H9 (cell line): ENCODE measurements around the gene EDN1. TPM values are rescaled to one million over a fixed set of nuclear protein-coding genes. Genes with fewer than 3 reads are reported as not detected.

ENCODE experiments used
- DNase-seq: peaks from one replicate; pipeline ENCODE4 v3.0.0-alpha.2; 2017
- H2AFZ ChIP-seq: one replicate; pipeline ENCODE4 v1.6.1; 2013; ENCODE audit warnings: mild to moderate bottlenecking, low read length, control low read depth, moderate library complexity
- H2AK5ac ChIP-seq: 2 replicates; pipeline ENCODE4 v1.6.1; 2013; ENCODE audit warnings: low read length, control low read depth, mixed read lengths; ENCODE audit not compliant: insufficient read length
- H2BK120ac ChIP-seq: one replicate; pipeline ENCODE4 v1.6.1; 2013; ENCODE audit warnings: low read depth, mild to moderate bottlenecking, low read length, control low read depth, inconsistent platforms; ENCODE audit not compliant: poor library complexity, severe bottlenecking
- H2BK12ac ChIP-seq: 2 replicates; pipeline ENCODE4 v1.6.1; 2013; ENCODE audit warnings: low read length, control low read depth, mixed read lengths, low read depth; ENCODE audit not compliant: insufficient read length
- H2BK15ac ChIP-seq: 2 replicates; pipeline ENCODE4 v1.6.1; 2013; ENCODE audit warnings: low read depth, low read length, control low read depth
- H2BK20ac ChIP-seq: one replicate; pipeline ENCODE4 v1.6.1; 2013; ENCODE audit warnings: low read depth, mild to moderate bottlenecking, low read length, control low read depth, inconsistent platforms; ENCODE audit not compliant: poor library complexity, severe bottlenecking
- H2BK5ac ChIP-seq: 2 replicates; pipeline ENCODE4 v1.6.1; 2013; ENCODE audit warnings: low read length, control low read depth, mixed read lengths; ENCODE audit not compliant: insufficient read length
- H3K14ac ChIP-seq: 2 replicates; pipeline ENCODE4 v1.6.1; 2013; ENCODE audit warnings: low read length, control low read depth; ENCODE audit not compliant: insufficient read depth
- H3K18ac ChIP-seq: 2 replicates; pipeline ENCODE4 v1.6.1; 2013; ENCODE audit warnings: low read depth, mild to moderate bottlenecking, mixed read lengths, low read length, control low read depth; ENCODE audit not compliant: insufficient read length
- H3K23ac ChIP-seq: 2 replicates; pipeline ENCODE4 v1.6.1; 2013; ENCODE audit warnings: low read length, control low read depth, mixed read lengths, low read depth; ENCODE audit not compliant: insufficient read length
- H3K23me2 ChIP-seq: 2 replicates; pipeline ENCODE4 v1.6.1; 2013; ENCODE audit warnings: low read depth, mild to moderate bottlenecking, mixed read lengths, low read length, control low read depth; ENCODE audit not compliant: insufficient read length, poor library complexity, severe bottlenecking
- H3K27ac ChIP-seq: 2 replicates; pipeline ENCODE4 v1.5.1; 2013; ENCODE audit warnings: low read length, control low read depth, mixed read lengths, low read depth; ENCODE audit not compliant: insufficient read length
- H3K27me3 ChIP-seq: 2 replicates; pipeline ENCODE4 v1.6.1; 2013; ENCODE audit warnings: low read length, control low read depth, inconsistent platforms; ENCODE audit not compliant: insufficient read depth
- H3K4ac ChIP-seq: 2 replicates; pipeline ENCODE4 v1.6.1; 2013; ENCODE audit warnings: low read depth, mild to moderate bottlenecking, control low read depth, inconsistent platforms, low read length, moderate library complexity
- H3K4me1 ChIP-seq: 2 replicates; pipeline ENCODE4 v1.6.1; 2013; ENCODE audit warnings: low read length, control low read depth, inconsistent platforms; ENCODE audit not compliant: insufficient read depth
- H3K4me2 ChIP-seq: 2 replicates; pipeline ENCODE4 v1.6.1; 2013; ENCODE audit warnings: low read length, control low read depth, mixed read lengths; ENCODE audit not compliant: insufficient read length, insufficient read depth
- H3K56ac ChIP-seq: 2 replicates; pipeline ENCODE4 v1.6.1; 2013; ENCODE audit warnings: low read depth, mild to moderate bottlenecking, mixed read lengths, low read length, control low read depth; ENCODE audit not compliant: insufficient read length
- H3K79me1 ChIP-seq: 2 replicates; pipeline ENCODE4 v1.6.1; 2013; ENCODE audit warnings: low read depth, mild to moderate bottlenecking, moderate library complexity, low read length, control low read depth, inconsistent platforms; ENCODE audit not compliant: insufficient read depth, poor library complexity, severe bottlenecking
- H3K79me2 ChIP-seq: 2 replicates; pipeline ENCODE4 v1.6.1; 2013; ENCODE audit warnings: low read length, control low read depth, inconsistent platforms; ENCODE audit not compliant: insufficient read depth
- H3K9ac ChIP-seq: 2 replicates; pipeline ENCODE4 v1.6.1; 2013; ENCODE audit warnings: low read length, control low read depth, mixed read lengths; ENCODE audit not compliant: insufficient read length; ENCODE audit errors: extremely low read depth
- H3K9me3 ChIP-seq: one replicate; pipeline ENCODE4 v1.6.1; 2013; ENCODE audit warnings: low read depth, low read length, inconsistent platforms; ENCODE audit not compliant: control insufficient read depth
- H3T11ph ChIP-seq: one replicate; pipeline ENCODE4 v1.6.1; 2013; ENCODE audit warnings: mild to moderate bottlenecking, low read length, control low read depth, inconsistent platforms
- H4K20me1 ChIP-seq: one replicate; pipeline ENCODE4 v1.6.1; 2013; ENCODE audit not compliant: control insufficient read depth, insufficient read length, insufficient read depth
- H4K5ac ChIP-seq: 2 replicates; pipeline ENCODE4 v1.6.1; 2013; ENCODE audit warnings: low read depth, mild to moderate bottlenecking, mixed read lengths, low read length, control low read depth; ENCODE audit not compliant: insufficient read length
- H4K8ac ChIP-seq: replicated peaks from 2 replicates; pipeline ENCODE4 v1.6.1; 2013; ENCODE audit warnings: low read length, control low read depth, mixed read lengths, low read depth; ENCODE audit not compliant: insufficient read length
- H4K91ac ChIP-seq: 2 replicates; pipeline ENCODE4 v1.6.1; 2013; ENCODE audit warnings: low read depth, mild to moderate bottlenecking, moderate library complexity, mixed read lengths, low read length, control low read depth; ENCODE audit not compliant: insufficient read length
- H3K27ac Mint-ChIP-seq, 3 experiments: 2 replicates in 2 of 3; 3 replicates in 1 of 3; pipeline ENCODE4 v1.8.0; 2020 to 2021; ENCODE audit warnings: mixed read lengths in 3 of 3, mild to moderate bottlenecking in 1 of 3, moderate library complexity in 1 of 3
- H3K27me3 Mint-ChIP-seq: 2 replicates; pipeline ENCODE4 v1.8.0; 2021; ENCODE audit warnings: low read depth, mild to moderate bottlenecking, moderate library complexity, mixed read lengths
- H3K36me3 Mint-ChIP-seq, 3 experiments: 2 replicates in 2 of 3; 3 replicates in 1 of 3; pipeline ENCODE4 v1.8.0; 2020 to 2021; ENCODE audit warnings: low read depth in 3 of 3, mixed read lengths in 3 of 3; ENCODE audit not compliant: insufficient read depth in 1 of 3
- H3K4me1 Mint-ChIP-seq, 2 experiments: 2 replicates each; pipeline ENCODE4 v1.8.0; 2020; ENCODE audit warnings: mixed read lengths in 2 of 2
- H3K4me3 Mint-ChIP-seq, 2 experiments: 2 replicates in 1 of 2; 3 replicates in 1 of 2; pipeline ENCODE4 v1.8.0; 2020 to 2021; ENCODE audit warnings: mild to moderate bottlenecking in 2 of 2, mixed read lengths in 2 of 2, moderate library complexity in 1 of 2
- H3K9me3 Mint-ChIP-seq, 2 experiments: 2 replicates in 1 of 2; 3 replicates in 1 of 2; pipeline ENCODE4 v1.8.0; 2020; ENCODE audit warnings: mild to moderate bottlenecking in 2 of 2, mixed read lengths in 2 of 2, moderate library complexity in 1 of 2
- CTCF ChIP-seq: fragments of 200-600 bp; sonication (generic); conservative IDR thresholded peaks from 3 replicates; pipeline ENCODE4 v1.8.0; 2021; ENCODE audit warnings: antibody characterized with exemption, mild to moderate bottlenecking
- WGBS: extraction: QIAGEN DNeasy Blood & Tissue Kit; methylation state at CpG from one replicate; pipeline ENCODE4 v1.1.7; 2013; ENCODE audit warnings: missing lambda C conversion rate, low lambda C conversion rate, mixed read lengths; ENCODE audit not compliant: insufficient read length; ENCODE audit errors: extremely low coverage; 5-methylcytosine and 5-hydroxymethylcytosine counted together
- total RNA-seq: library from RNA; stranded (reverse); gene quantifications from 2 replicates; pipeline ENCODE4 v1.2.1, GENCODE V29; 2021

EDN1 gene
- total RNA-seq, 1 experiment from 2014 or later, result 2.1 TPM

GRCh38 chr6:12246900-12247299 is 43.3 kb upstream of the EDN1 start:
- H3K27me3 ChIP-seq, result no peaks in the 10 kb centered on the region
- H3K27ac ChIP-seq, result no peak overlapping the region
- no peak overlapping the region for H4K5ac ChIP-seq
- H3K23me2 ChIP-seq, result no peaks in the 10 kb centered on the region
- no peak overlapping the region for H2BK120ac ChIP-seq
- H3K79me1 ChIP-seq, result no peaks in the 10 kb centered on the region
- H4K20me1 ChIP-seq, result no peaks in the 10 kb centered on the region
- H3K4me2 ChIP-seq, result no peak overlapping the region
- H3K4ac ChIP-seq, result no peak overlapping the region
- no peak overlapping the region for H3K56ac ChIP-seq
- no peak for DNase-seq
- peaks cover 2% of the 10 kb centered on the region; the same call in 1 of the 2 replicates for H3K4me1 ChIP-seq
- no peak overlapping the region for H3K23ac ChIP-seq
- Mint-ChIP-seq H3K27me3 (no peaks in the 10 kb centered on the region; the same call in none of the 2 replicates), H3K4me1 (peaks cover 12 to 15% of the 10 kb centered on the region in 2 experiments), H3K4me3 (no peak overlapping the region), H3K36me3 (no peaks in the 10 kb centered on the region), H3K9me3 (no peaks in the 10 kb centered on the region), H3K27ac (no peak overlapping the region)
- no peak for TF ChIP-seq CTCF
- no peak overlapping the region for H2AFZ ChIP-seq
- no peak overlapping the region for H2BK12ac ChIP-seq
- H2BK5ac ChIP-seq, result no peak overlapping the region
- H3K9me3 ChIP-seq, result no peaks in the 10 kb centered on the region
- no peak overlapping the region for H4K8ac ChIP-seq
- H2BK15ac ChIP-seq, result no peak overlapping the region
- H3T11ph ChIP-seq, result no peak overlapping the region
- H2BK20ac ChIP-seq, result no peak overlapping the region
- no peak overlapping the region for H3K14ac ChIP-seq
- no peak overlapping the region for H4K91ac ChIP-seq
- no peak overlapping the region for H2AK5ac ChIP-seq
- no CpG with 5 or more reads among the region's 2 CpGs for WGBS
- H3K18ac ChIP-seq, result no peak overlapping the region
- H3K79me2 ChIP-seq, result no peaks in the 10 kb centered on the region
- H3K9ac ChIP-seq, result no peak overlapping the region
